GM12878 (cell line): ENCODE data around the gene TMEM263. TPM values are rescaled to one million over a fixed set of nuclear protein-coding genes. Genes with fewer than 3 reads are reported as not detected.

Source experiments
- ATAC-seq: fragments of 200-7000 bp; cut with Tn5 transposase; 3 replicates; pipeline ENCODE4 v1.9.1; 2020; ENCODE audit warnings: mild to moderate bottlenecking, moderate library complexity
- BruUV-seq: library from RNA; stranded (reverse); fragments of 400-500 nt; replicated peaks from 2 replicates; lab custom pipeline; 2021; lab: Mats Ljungman, UMichigan
- CTCF ChIA-PET: fragments of 300-600 bp; sonication (Branson Sonifier 250); formaldehyde crosslinking; extraction: SDS; loops from one replicate; lab custom pipeline; 2021; ENCODE audit warnings: inconsistent platforms; lab: Yijun Ruan, JAX
- POLR2A ChIA-PET: fragments of 350-600 bp; formaldehyde crosslinking; extraction: SDS; loops from one replicate; lab custom pipeline; 2021; ENCODE audit warnings: inconsistent platforms; lab: Charles Lee
- RAD21 ChIA-PET: fragments of 300-600 bp; sonication (Branson Sonifier 250); formaldehyde crosslinking; loops from one replicate; lab custom pipeline; 2023; ENCODE audit warnings: antibody characterized with exemption; ENCODE audit not compliant: unreplicated experiment; lab: Charles Lee
- SMC1A ChIA-PET: fragments of 300-600 bp; sonication (Branson Sonifier 250); formaldehyde crosslinking; loops from one replicate; lab custom pipeline; 2023; ENCODE audit not compliant: unreplicated experiment, uncharacterized antibody; lab: Charles Lee
- DNase-seq: peaks from one replicate; pipeline ENCODE4 v3.0.0-alpha.2; 2011; ENCODE audit warnings: low read depth, low spot score
- FAIRE-seq: peaks from 3 replicates; lab custom pipeline; 2011; peaks lifted over from hg19 to GRCh38; lab: Jason Lieb, UNC
- H2AFZ ChIP-seq: 2 replicates; pipeline ENCODE4 v1.6.0; 2011; ENCODE audit warnings: low read depth, low read length, control low read depth; ENCODE audit not compliant: control insufficient read depth
- H3K27ac ChIP-seq: 2 replicates; pipeline ENCODE4 v1.5.1; 2011; ENCODE audit warnings: control low read depth; ENCODE audit not compliant: control insufficient read depth, insufficient read depth
- H3K27me3 ChIP-seq, 2 experiments: replicated peaks in 1 of 2; 2 replicates each; pipeline versions ENCODE4 v1.6.0 to v1.6.1; 2011; ENCODE audit warnings: low read length in 1 of 2; ENCODE audit not compliant: control insufficient read depth in 2 of 2, insufficient read depth in 2 of 2
- H3K36me3 ChIP-seq, 2 experiments: 2 replicates each; pipeline ENCODE4 v1.5.1; 2011; ENCODE audit warnings: low read length in 1 of 2; ENCODE audit not compliant: control insufficient read depth in 2 of 2, insufficient read depth in 2 of 2
- H3K4me1 ChIP-seq: 2 replicates; pipeline ENCODE4 v1.6.1; 2011; ENCODE audit warnings: mild to moderate bottlenecking, low read length, moderate library complexity, mixed read lengths; ENCODE audit not compliant: control insufficient read depth, insufficient read depth
- H3K4me2 ChIP-seq: 2 replicates; pipeline ENCODE4 v1.6.0; 2011; ENCODE audit warnings: control low read depth; ENCODE audit not compliant: control insufficient read depth, insufficient read depth
- H3K4me3 ChIP-seq: fragments of 200-600 bp; sonication (generic); 2 replicates; pipeline ENCODE4 v1.5.1; 2016
- H3K79me2 ChIP-seq: 2 replicates; pipeline ENCODE4 v1.6.0; 2011; ENCODE audit warnings: low read length; ENCODE audit not compliant: control insufficient read depth, insufficient read depth
- H3K9ac ChIP-seq: 2 replicates; pipeline ENCODE4 v1.8.0; 2011; ENCODE audit warnings: low read length, control low read depth, mixed read lengths; ENCODE audit not compliant: control insufficient read depth, insufficient read depth
- H3K9me3 ChIP-seq: replicated peaks from 3 replicates; pipeline ENCODE4 v1.5.1; 2011; ENCODE audit warnings: mild to moderate bottlenecking, low read length; ENCODE audit not compliant: control insufficient read depth, insufficient read depth
- H4K20me1 ChIP-seq: 2 replicates; pipeline ENCODE4 v1.6.0; 2011; ENCODE audit not compliant: control insufficient read depth, insufficient read depth
- BACH1 ChIP-seq: fragments of 450-650 bp; IDR thresholded peaks from 2 replicates; pipeline ENCODE4 v1.6.1; 2017; ENCODE audit warnings: mild to moderate bottlenecking, borderline replicate concordance
- BHLHE40 ChIP-seq, 2 experiments: fragments of 450-650 bp in 1 of 2; IDR thresholded peaks; 2 replicates each; pipeline ENCODE4 v1.6.1; 2011 to 2017; ENCODE audit warnings: low read depth in 2 of 2, borderline replicate concordance in 1 of 2, improper control_type of control experiment in 1 of 2, low read length in 1 of 2, mild to moderate bottlenecking in 1 of 2
- CHD1 ChIP-seq: IDR thresholded peaks from 2 replicates; pipeline ENCODE4 v1.6.1; 2012; ENCODE audit warnings: low read depth, low read length, improper control_type of control experiment
- CREB1 ChIP-seq: IDR thresholded peaks from 2 replicates; pipeline ENCODE4 v1.6.1; 2012; ENCODE audit warnings: low read depth, mild to moderate bottlenecking, inconsistent platforms
- GABPA ChIP-seq: IDR thresholded peaks from 2 replicates; pipeline ENCODE4 v1.6.1; 2014; ENCODE audit warnings: antibody characterized with exemption, low read depth, mild to moderate bottlenecking, inconsistent platforms
- NR2C2 ChIP-seq: IDR thresholded peaks from 2 replicates; pipeline ENCODE4 v1.6.1; 2011; ENCODE audit warnings: borderline replicate concordance, low read depth; ENCODE audit not compliant: control insufficient read depth, insufficient read length
- POLR2AphosphoS2 ChIP-seq: IDR thresholded peaks from 2 replicates; pipeline ENCODE4 v1.6.1; 2011; ENCODE audit warnings: low read depth, mild to moderate bottlenecking, low read length, improper control_type of control experiment, moderate library complexity
- SMAD1 ChIP-seq: fragments of 450-650 bp; IDR thresholded peaks from 2 replicates; pipeline ENCODE4 v1.6.1; 2018; ENCODE audit warnings: mild to moderate bottlenecking, low read depth; ENCODE audit not compliant: partially characterized antibody
- SPI1 ChIP-seq: IDR thresholded peaks from 2 replicates; pipeline ENCODE4 v1.6.1; 2011; ENCODE audit warnings: low read depth, mild to moderate bottlenecking, low read length, moderate library complexity, borderline replicate concordance; ENCODE audit not compliant: insufficient read depth
- TCF7 ChIP-seq: IDR thresholded peaks from 2 replicates; pipeline ENCODE4 v1.6.1; 2014; ENCODE audit warnings: antibody characterized with exemption, borderline replicate concordance
- ZNF274 ChIP-seq: IDR thresholded peaks from one replicate; pipeline ENCODE4 v1.8.0; 2011; ENCODE audit not compliant: insufficient read length, insufficient read depth
- WGBS: methylation state at CpG from one replicate; pipeline ENCODE4 v1.1.6; 2016; ENCODE audit warnings: low lambda C conversion rate; ENCODE audit not compliant: insufficient replicate concordance, insufficient coverage; ENCODE audit errors: missing lambda C conversion rate; 5-methylcytosine and 5-hydroxymethylcytosine counted together
- in situ Hi-C: fragments of 300-500 bp; cut with MboI; formaldehyde crosslinking; loops from 9 replicates; pipeline ENCODE4 v1.14.3; 2018; ENCODE audit warnings: mixed read lengths
- intact Hi-C: fragments of 100-400 bp; cut with micrococcal nuclease; formaldehyde crosslinking; loops from one replicate; pipeline ENCODE4 v1.14.2; 2022; ENCODE audit not compliant: unreplicated experiment
- polyA plus RNA-seq, 11 experiments: library from polyadenylated mRNA; depleted of rRNA in 4 of 11; unstranded in 6 of 11; stranded (reverse) in 5 of 11; fragments of >200 nt; fragmentation: Nextera tagmentation in 4 of 11; fragmentation: Illumina TruSeq in 1 of 11; extraction: Ambion mirVana in 4 of 11; extraction: Trizol in 1 of 11; gene quantifications; 1 replicate in 1 of 11; 2 replicates in 10 of 11; pipeline versions ENCODE4 v1.2.1 to v1.2.3, GENCODE V29; 2011 to 2016; ENCODE audit warnings: inconsistent platforms in 2 of 11, missing spikeins in 2 of 11, low read depth in 1 of 11
- total RNA-seq, 4 experiments: library from RNA; depleted of rRNA in 3 of 4; stranded (reverse); fragments of >200 nt in 3 of 4; fragmentation: Illumina TruSeq in 1 of 4; extraction: Trizol in 1 of 4; gene quantifications; 2 replicates each; pipeline versions ENCODE4 v1.2.1 to v1.2.3, GENCODE V29; 2013 to 2021
- TF ChIP-seq, protein P1 (sequence below): fragments of 450-650 bp; IDR thresholded peaks from 2 replicates; pipeline ENCODE4 v1.6.1; 2018; ENCODE audit warnings: borderline replicate concordance, mild to moderate bottlenecking; ENCODE audit not compliant: partially characterized antibody
- TF ChIP-seq, protein P2 (sequence below): IDR thresholded peaks from 2 replicates; pipeline ENCODE4 v1.6.1; 2011; ENCODE audit warnings: borderline replicate concordance, low read depth, mild to moderate bottlenecking, moderate library complexity, mixed read lengths, low read length; ENCODE audit not compliant: insufficient read depth; ENCODE audit errors: extremely low read length
- TF ChIP-seq, protein P3 (sequence below): IDR thresholded peaks from 2 replicates; pipeline ENCODE4 v1.6.1; 2012; ENCODE audit warnings: low read length, inconsistent platforms

Gene TMEM263
- total and polyA plus RNA-seq, 10 of the 15 experiments (the other 5 are each of a cell fraction or from before 2014, with no cell fraction given), result 15.4 to 41.3 (median 27.6) TPM

DNA sequence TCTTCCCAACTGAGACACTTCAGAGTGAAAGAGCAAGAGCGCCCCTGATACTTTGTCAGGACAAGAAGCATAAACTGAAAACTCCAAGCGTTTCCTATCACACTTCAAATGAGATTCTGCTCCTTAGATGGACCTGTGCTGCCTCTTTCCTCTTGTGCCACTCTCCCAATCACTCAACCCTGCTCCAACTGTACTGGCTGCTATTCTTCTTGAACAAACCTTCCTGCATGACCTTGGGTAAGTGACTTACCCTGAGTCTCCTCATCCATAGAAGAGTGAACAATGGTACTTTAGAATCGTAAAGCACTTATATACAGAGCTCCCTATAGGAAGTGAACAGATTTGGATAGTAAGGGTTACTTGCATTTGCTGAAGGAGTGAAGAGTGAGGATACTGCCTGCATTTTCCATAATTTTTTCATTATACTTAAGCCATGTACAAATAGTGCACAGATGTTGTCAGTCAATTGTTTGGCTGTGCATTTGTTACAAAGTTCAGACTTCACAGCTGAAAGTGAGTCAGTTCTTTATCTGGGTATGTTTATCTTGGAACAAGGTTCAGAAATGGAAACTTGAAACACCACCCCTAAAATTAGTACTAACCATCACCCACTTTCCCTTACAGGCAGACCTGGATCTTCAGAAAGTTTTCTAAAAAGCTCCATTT, 20.4 kb downstream of the TMEM263 start:
- Histone ChIP-seq H3K4me3 (no peak overlapping the region), H4K20me1 (no peaks in the 10 kb centered on the region), H3K4me1 (peaks cover 5% of the 10 kb centered on the region; the same call in 1 of the 2 replicates), H3K9ac (no peak overlapping the region), H2AFZ (no peak overlapping the region), H3K4me2 (no peak overlapping the region), H3K27me3 (no peaks in the 10 kb centered on the region), H3K36me3 (peaks cover 0 to 7% of the 10 kb centered on the region in 2 experiments; a peak in 2 of 4 replicates), H3K27ac (no peak overlapping the region), H3K9me3 (no peaks in the 10 kb centered on the region), H3K79me2 (no peaks in the 10 kb centered on the region; the same call in 1 of the 2 replicates)
- BruUV-seq, result no TSS peak
- ChIA-PET SMC1A (interaction anchor here (1.0 to 3.5 kb wide), 3 partner anchors 8 to 18 kb away, joined by 3 to 8 read pairs (median 5); partner anchors contain the start of gene MTERF2), RAD21 (no interaction called here), CTCF (no interaction called here), POLR2A (interaction anchor here (0.5 kb wide), 1 partner anchor 44 kb away, joined by 3 read pairs; no protein-coding TSS in a partner anchor)
- ATAC-seq, result no peak
- peak; percentile 62 for FAIRE-seq
- in situ Hi-C loops, result no loop called here
- 83% methylated on average over 3 of the region's 3 CpGs for WGBS
- no peak for DNase-seq
- intact Hi-C loops, result no loop called here
- TF ChIP-seq BHLHE40 (IDR thresholded peaks at IDR 0.05; ENCODE audit: borderline replicate concordance in 1 of 2, low read depth in 2 of 2, low read length in 1 of 2), result no peak
- TF ChIP-seq, protein P1, sequence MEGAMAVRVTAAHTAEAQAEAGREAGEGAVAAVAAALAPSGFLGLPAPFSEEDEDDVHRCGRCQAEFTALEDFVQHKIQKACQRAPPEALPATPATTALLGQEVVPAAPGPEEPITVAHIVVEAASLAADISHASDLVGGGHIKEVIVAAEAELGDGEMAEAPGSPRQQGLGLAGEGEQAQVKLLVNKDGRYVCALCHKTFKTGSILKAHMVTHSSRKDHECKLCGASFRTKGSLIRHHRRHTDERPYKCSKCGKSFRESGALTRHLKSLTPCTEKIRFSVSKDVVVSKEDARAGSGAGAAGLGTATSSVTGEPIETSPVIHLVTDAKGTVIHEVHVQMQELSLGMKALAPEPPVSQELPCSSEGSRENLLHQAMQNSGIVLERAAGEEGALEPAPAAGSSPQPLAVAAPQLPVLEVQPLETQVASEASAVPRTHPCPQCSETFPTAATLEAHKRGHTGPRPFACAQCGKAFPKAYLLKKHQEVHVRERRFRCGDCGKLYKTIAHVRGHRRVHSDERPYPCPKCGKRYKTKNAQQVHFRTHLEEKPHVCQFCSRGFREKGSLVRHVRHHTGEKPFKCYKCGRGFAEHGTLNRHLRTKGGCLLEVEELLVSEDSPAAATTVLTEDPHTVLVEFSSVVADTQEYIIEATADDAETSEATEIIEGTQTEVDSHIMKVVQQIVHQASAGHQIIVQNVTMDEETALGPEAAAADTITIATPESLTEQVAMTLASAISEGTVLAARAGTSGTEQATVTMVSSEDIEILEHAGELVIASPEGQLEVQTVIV, result no peak
- TF ChIP-seq BACH1, result no peak
- no peak for TF ChIP-seq SMAD1
- no peak for TF ChIP-seq CHD1
- TF ChIP-seq, protein P2, sequence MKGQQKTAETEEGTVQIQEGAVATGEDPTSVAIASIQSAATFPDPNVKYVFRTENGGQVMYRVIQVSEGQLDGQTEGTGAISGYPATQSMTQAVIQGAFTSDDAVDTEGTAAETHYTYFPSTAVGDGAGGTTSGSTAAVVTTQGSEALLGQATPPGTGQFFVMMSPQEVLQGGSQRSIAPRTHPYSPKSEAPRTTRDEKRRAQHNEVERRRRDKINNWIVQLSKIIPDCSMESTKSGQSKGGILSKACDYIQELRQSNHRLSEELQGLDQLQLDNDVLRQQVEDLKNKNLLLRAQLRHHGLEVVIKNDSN, result no peak
- TF ChIP-seq NR2C2, result no peak
- TF ChIP-seq POLR2AphosphoS2, result no peak
- no peak for TF ChIP-seq GABPA
- no peak for TF ChIP-seq TCF7
- no peak for TF ChIP-seq SPI1
- TF ChIP-seq, protein P3, sequence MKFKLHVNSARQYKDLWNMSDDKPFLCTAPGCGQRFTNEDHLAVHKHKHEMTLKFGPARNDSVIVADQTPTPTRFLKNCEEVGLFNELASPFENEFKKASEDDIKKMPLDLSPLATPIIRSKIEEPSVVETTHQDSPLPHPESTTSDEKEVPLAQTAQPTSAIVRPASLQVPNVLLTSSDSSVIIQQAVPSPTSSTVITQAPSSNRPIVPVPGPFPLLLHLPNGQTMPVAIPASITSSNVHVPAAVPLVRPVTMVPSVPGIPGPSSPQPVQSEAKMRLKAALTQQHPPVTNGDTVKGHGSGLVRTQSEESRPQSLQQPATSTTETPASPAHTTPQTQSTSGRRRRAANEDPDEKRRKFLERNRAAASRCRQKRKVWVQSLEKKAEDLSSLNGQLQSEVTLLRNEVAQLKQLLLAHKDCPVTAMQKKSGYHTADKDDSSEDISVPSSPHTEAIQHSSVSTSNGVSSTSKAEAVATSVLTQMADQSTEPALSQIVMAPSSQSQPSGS, result no peak
- no peak for TF ChIP-seq ZNF274
- no peak for TF ChIP-seq CREB1
